Activated naive CD8-positive, alpha-beta T cell treated with anti-CD3 and anti-CD28 coated beads, Interleukin-2, amount 10 ng/mL, durations not matched to agents 7 days and 5 days (primary cell): ENCODE measurements around the gene TCTA. TPM values are rescaled to one million over a fixed set of nuclear protein-coding genes. Genes with fewer than 3 reads are reported as not detected.

Experiments used
- ATAC-seq: fragments of 150-1000 bp; cut with Tn5 transposase; one replicate; pipeline ENCODE4 v1.10.0; 2021; ENCODE audit warnings: low read depth, moderate library complexity
- POLR2A ChIA-PET: fragments of 350-600 bp; sonication (Branson Sonifier 250); formaldehyde crosslinking; loops from one replicate; lab custom pipeline; 2021; ENCODE audit warnings: antibody characterized with exemption; lab: Charles Lee
- DNase-seq: peaks from one replicate; pipeline ENCODE4 v3.0.0; 2021
- H3K27ac Mint-ChIP-seq: one replicate; pipeline ENCODE4 v1.8.0; 2022; ENCODE audit warnings: mild to moderate bottlenecking, mixed read lengths
- H3K27me3 Mint-ChIP-seq: one replicate; pipeline ENCODE4 v1.8.0; 2022; ENCODE audit warnings: mild to moderate bottlenecking, moderate library complexity, mixed read lengths
- H3K36me3 Mint-ChIP-seq: one replicate; pipeline ENCODE4 v1.8.0; 2021; ENCODE audit warnings: mild to moderate bottlenecking, mixed read lengths
- H3K4me1 Mint-ChIP-seq: one replicate; pipeline ENCODE4 v1.8.0; 2021; ENCODE audit warnings: mixed read lengths
- H3K4me3 Mint-ChIP-seq: one replicate; pipeline ENCODE4 v1.8.0; 2022; ENCODE audit warnings: mild to moderate bottlenecking, moderate library complexity, mixed read lengths
- H3K9me3 Mint-ChIP-seq: one replicate; pipeline ENCODE4 v1.8.0; 2021; ENCODE audit warnings: mixed read lengths
- total RNA-seq, 2 experiments: library from RNA; stranded (reverse); gene quantifications; one replicate each; pipeline ENCODE4 v1.2.3, GENCODE V29; 2021

TCTA gene
- 10 to 100 TPM; 30.3 TPM for total RNA-seq

GRCh38 chr3:49411968-49412631 lies at the start of gene TCTA, which contains the start of gene RHOA:
Gene TCTA (plus strand): TSS chr3:49412423. CDS start chr3:49412427, 4 bp downstream.
Gene RHOA (minus strand): TSS chr3:49411976. CDS start chr3:49375589, 36,387 bp downstream.
- H3K27ac Mint-ChIP-seq = peak within 1 kb of the TSS; percentile 92
- POLR2A ChIA-PET = interaction anchor here (0.6 to 5.7 kb wide), 33 partner anchors 8 to 849 kb away, joined by 3 to 45 read pairs (median 4); partner anchors contain the start of genes AMT, DAG1, GPX1 and IMPDH2
- H3K4me1 Mint-ChIP-seq = peaks cover 53% of the 10 kb centered on the region
- H3K36me3 Mint-ChIP-seq = peaks cover 22% of the 10 kb centered on the region
- DNase-seq (peak; percentile 97), ATAC-seq (peak; percentile 82)
- H3K4me3 Mint-ChIP-seq = peak within 1 kb of the TSS; percentile 94
- H3K27me3 Mint-ChIP-seq = no peaks in the 10 kb centered on the region
- no peaks in the 10 kb centered on the region for H3K9me3 Mint-ChIP-seq

- Mint-ChIP-seq H3K9me3 (no peaks in the 10 kb centered on the region), H3K27ac (peak overlapping the region; percentile 81), H3K4me1 (peaks cover 24% of the 10 kb centered on the region), H3K27me3 (no peaks in the 10 kb centered on the region), H3K36me3 (peaks cover 46% of the 10 kb centered on the region), H3K4me3 (no peak overlapping the region)
- DNase-seq = no peak
- POLR2A ChIA-PET = no interaction called here
- no peak for ATAC-seq
Measured at GRCh38 chr3:49362561-49362960, 49.7 kb upstream of the TCTA start.

GRCh38 chr3:49370585-49371290 lies 41.5 kb upstream of the TCTA start:
- Mint-ChIP-seq H3K27me3 (no peaks in the 10 kb centered on the region), H3K9me3 (no peaks in the 10 kb centered on the region), H3K4me1 (peaks cover 16% of the 10 kb centered on the region), H3K27ac (no peak overlapping the region), H3K4me3 (no peak overlapping the region), H3K36me3 (peaks cover 53% of the 10 kb centered on the region)
- POLR2A ChIA-PET = interaction anchor here (0.7 kb wide), 1 partner anchor 50 kb away, joined by 4 read pairs; no protein-coding TSS in a partner anchor
- ATAC-seq (no peak), DNase-seq (no peak)

GRCh38 chr3:49371946-49372345 lies 40.3 kb upstream of the TCTA start:
- Mint-ChIP-seq H3K9me3 (no peaks in the 10 kb centered on the region), H3K4me1 (peaks cover 15% of the 10 kb centered on the region), H3K4me3 (no peak overlapping the region), H3K27ac (no peak overlapping the region), H3K27me3 (no peaks in the 10 kb centered on the region), H3K36me3 (peaks cover 49% of the 10 kb centered on the region)
- DNase-seq (no peak), ATAC-seq (no peak)
- POLR2A ChIA-PET = no interaction called here

GRCh38 chr3:49377483-49377882 lies 34.7 kb upstream of the TCTA start:
- Mint-ChIP-seq H3K36me3 (peaks cover 45% of the 10 kb centered on the region), H3K4me1 (peaks cover 17% of the 10 kb centered on the region), H3K27me3 (no peaks in the 10 kb centered on the region), H3K27ac (peak overlapping the region; percentile 75), H3K4me3 (peak overlapping the region; percentile 18), H3K9me3 (peaks cover 4% of the 10 kb centered on the region)
- DNase-seq (peak; percentile 35), ATAC-seq (peak; percentile 85)
- POLR2A ChIA-PET = interaction anchor here (0.6 to 1.3 kb wide), 5 partner anchors 18 to 52 kb away, joined by 3 to 6 read pairs (median 3); partner anchors contain the start of genes NICN1, RHOA, TCTA and USP4

GRCh38 chr3:49378249-49378895 lies 33.9 kb upstream of the TCTA start:
- no peak for ATAC-seq
- H3K4me3 Mint-ChIP-seq = no peak overlapping the region
- DNase-seq = no peak
- peaks cover 4% of the 10 kb centered on the region for H3K9me3 Mint-ChIP-seq
- H3K4me1 Mint-ChIP-seq = peaks cover 17% of the 10 kb centered on the region
- POLR2A ChIA-PET = interaction anchor here (0.6 to 1.3 kb wide), 4 partner anchors 19 to 51 kb away, joined by 3 to 6 read pairs (median 4); partner anchors contain the start of genes NICN1, RHOA and TCTA
- peaks cover 44% of the 10 kb centered on the region for H3K36me3 Mint-ChIP-seq
- H3K27me3 Mint-ChIP-seq = no peaks in the 10 kb centered on the region
- H3K27ac Mint-ChIP-seq = peak overlapping the region; percentile 55

GRCh38 chr3:49383387-49383786 lies 28.8 kb upstream of the TCTA start:
- POLR2A ChIA-PET = no interaction called here

GRCh38 chr3:49385617-49386016 lies 26.6 kb upstream of the TCTA start:
- POLR2A ChIA-PET = no interaction called here
- no peak overlapping the region for H3K27ac Mint-ChIP-seq
- H3K36me3 Mint-ChIP-seq = peaks cover 26% of the 10 kb centered on the region
- no peaks in the 10 kb centered on the region for H3K27me3 Mint-ChIP-seq
- DNase-seq = no peak
- peaks cover 13% of the 10 kb centered on the region for H3K4me1 Mint-ChIP-seq
- H3K4me3 Mint-ChIP-seq = no peak overlapping the region
- no peaks in the 10 kb centered on the region for H3K9me3 Mint-ChIP-seq
- ATAC-seq = no peak

More at GRCh38 chr3:49383387-49383786, 28.8 kb upstream of the TCTA start:
- peaks cover 2% of the 10 kb centered on the region for H3K9me3 Mint-ChIP-seq
- DNase-seq (no peak), ATAC-seq (no peak)
- H3K4me1 Mint-ChIP-seq = peaks cover 11% of the 10 kb centered on the region
- no peaks in the 10 kb centered on the region for H3K27me3 Mint-ChIP-seq
- peaks cover 34% of the 10 kb centered on the region for H3K36me3 Mint-ChIP-seq
- H3K4me3 Mint-ChIP-seq = no peak overlapping the region
- no peak overlapping the region for H3K27ac Mint-ChIP-seq

- H3K27ac Mint-ChIP-seq = no peak overlapping the region
- ATAC-seq (no peak), DNase-seq (no peak)
- no peaks in the 10 kb centered on the region for H3K9me3 Mint-ChIP-seq
- POLR2A ChIA-PET = no interaction called here
- H3K27me3 Mint-ChIP-seq = no peaks in the 10 kb centered on the region
- no peak overlapping the region for H3K4me3 Mint-ChIP-seq
- H3K36me3 Mint-ChIP-seq = peaks cover 26% of the 10 kb centered on the region
- peaks cover 13% of the 10 kb centered on the region for H3K4me1 Mint-ChIP-seq
Measured at GRCh38 chr3:49386056-49386756, 26.0 kb upstream of the TCTA start.

GRCh38 chr3:49387721-49388120 lies 24.5 kb upstream of the TCTA start:
- H3K4me3 Mint-ChIP-seq = no peak overlapping the region
- no peaks in the 10 kb centered on the region for H3K27me3 Mint-ChIP-seq
- peaks cover 15% of the 10 kb centered on the region for H3K4me1 Mint-ChIP-seq
- no peaks in the 10 kb centered on the region for H3K9me3 Mint-ChIP-seq
- ATAC-seq (no peak), DNase-seq (no peak)
- POLR2A ChIA-PET = no interaction called here
- H3K27ac Mint-ChIP-seq = no peak overlapping the region
- peaks cover 28% of the 10 kb centered on the region for H3K36me3 Mint-ChIP-seq

GRCh38 chr3:49388289-49388820 lies 23.9 kb upstream of the TCTA start:
- Mint-ChIP-seq H3K36me3 (peaks cover 26% of the 10 kb centered on the region), H3K9me3 (no peaks in the 10 kb centered on the region), H3K27me3 (no peaks in the 10 kb centered on the region), H3K4me3 (no peak overlapping the region), H3K27ac (no peak overlapping the region), H3K4me1 (peaks cover 19% of the 10 kb centered on the region)
- DNase-seq (no peak), ATAC-seq (no peak)
- POLR2A ChIA-PET = no interaction called here

GRCh38 chr3:49389297-49389696 lies 22.9 kb upstream of the TCTA start:
- Mint-ChIP-seq H3K36me3 (peaks cover 22% of the 10 kb centered on the region), H3K27ac (no peak overlapping the region), H3K4me1 (peaks cover 19% of the 10 kb centered on the region), H3K4me3 (no peak overlapping the region), H3K27me3 (no peaks in the 10 kb centered on the region), H3K9me3 (no peaks in the 10 kb centered on the region)
- ATAC-seq (no peak), DNase-seq (no peak)
- POLR2A ChIA-PET = no interaction called here
